Heart right ventricle (tissue), 16 donors: ENCODE measurements around the gene SIX6. TPM values are rescaled to one million over a fixed set of nuclear protein-coding genes. Genes with fewer than 3 reads are reported as not detected.

Experiments used
- ATAC-seq, 8 donors: fragments of 200-7000 bp; cut with Tn5 transposase; one replicate each; pipeline ENCODE4 v1.9.1; 2020; ENCODE audit warnings: mild to moderate bottlenecking in 8 of 8, moderate library complexity in 8 of 8, moderate number of reproducible peaks in 1 of 8
- DNase-seq, 2 donors: peaks; one replicate each; pipeline ENCODE4 v3.0.0-alpha.2; 2020
- H3K27ac ChIP-seq, 10 donors: fragments of 200-600 bp; sonication (generic) in 2 of 10; one replicate each; pipeline versions ENCODE4 v1.5.0 to v1.8.0; 2020 to 2022; ENCODE audit warnings: mild to moderate bottlenecking in 3 of 10
- H3K27me3 ChIP-seq, 7 donors: fragments of 200-600 bp; one replicate each; pipeline ENCODE4 v1.8.0; 2021 to 2022; ENCODE audit warnings: mild to moderate bottlenecking in 2 of 7
- H3K36me3 ChIP-seq, 9 donors: fragments of 200-600 bp; sonication (generic) in 1 of 9; one replicate each; pipeline versions ENCODE4 v1.5.0 to v1.8.0; 2020 to 2022; ENCODE audit warnings: mild to moderate bottlenecking in 2 of 9
- H3K4me1 ChIP-seq, 9 donors: fragments of 200-600 bp; sonication (generic) in 1 of 9; one replicate each; pipeline versions ENCODE4 v1.5.0 to v1.8.0; 2020 to 2022; ENCODE audit warnings: mild to moderate bottlenecking in 4 of 9
- H3K4me3 ChIP-seq, 10 donors: fragments of 200-600 bp; sonication (generic) in 2 of 10; one replicate each; pipeline versions ENCODE4 v1.5.0 to v1.8.0; 2020 to 2022; ENCODE audit warnings: mild to moderate bottlenecking in 7 of 10, moderate library complexity in 2 of 10
- H3K9me3 ChIP-seq, 11 donors: fragments of 200-600 bp in 10 of 11; sonication (generic) in 2 of 11; one replicate each; pipeline versions ENCODE4 v1.5.0 to v1.8.0; 2013 to 2022; ENCODE audit warnings: mild to moderate bottlenecking in 2 of 11, control low read depth in 1 of 11, moderate library complexity in 1 of 11
- CTCF ChIP-seq, 9 donors: fragments of 200-600 bp; sonication (generic) in 2 of 9; IDR thresholded peaks; one replicate each; pipeline versions ENCODE4 v1.5.0 to v1.8.0; 2021 to 2022; ENCODE audit warnings: antibody characterized with exemption in 9 of 9, mild to moderate bottlenecking in 5 of 9, moderate library complexity in 1 of 9
- WGBS, 2 donors: extraction: QIAGEN DNeasy Blood & Tissue Kit; methylation state at CpG; one replicate each; pipeline ENCODE4 v1.1.7; 2013; ENCODE audit warnings: inconsistent platforms in 1 of 2; 5-methylcytosine and 5-hydroxymethylcytosine counted together
- intact Hi-C, 10 donors: fragments of 100-400 bp; cut with DNase I; formaldehyde crosslinking; loops; one replicate each; pipeline versions ENCODE4 v1.11.1 to v1.14.2; 2022
- polyA plus RNA-seq, 2 donors: library from polyadenylated mRNA; stranded (reverse); fragments of 200-250 nt; gene quantifications; one replicate each; pipeline ENCODE4 v1.2.3, GENCODE V29; 2013
- total RNA-seq, 10 donors: library from RNA; stranded (reverse); fragmentation: NEBNext Ultra II Directional in 3 of 10; extraction: Animal tissue kit (Norgen Biotek cat#: 25700) in 3 of 10; gene quantifications; one replicate each; pipeline versions ENCODE4 v1.2.1 to v1.2.4, GENCODE V29; 2021 to 2023
- donor health status: Arrhythmogenic right ventricular cardiomyopathy.
- donor health status: ischemic (EF 13 %, LVEDD 7.1; RV severe dilation, severe dysfunction).
- donor health status: healthy with polysubstance abuse.
- donor health status: DM: no; HTN: yes; CAD: no.
- donor health status: DM: no; HTN: no; CAD: no.
- donor health status: ischemic (EF 25% LVEDD 6.9; RV normal size, moderate dysfunction).
- donor health status: ischemic (EF 25% LVEDD 5.7; RV mildly dilated, moderate dysfunction).
- donor health status: healthy.
- donor health status: DM: yes; HTN: yes; CAD: no.
- donor health status: Ischemic cardiomyopathy.
- donor health status: ischemic (EF 35%, LVEDD 5.7; RV mildly dilated, moderate dysfunction).
- donor health status: nonischemic (EF 11% LVEDD 7.7; RV severe dilation, severe dysfunction).
- donor health status: DM: yes; HTN: yes; CAD: no.
- donor health status: PGD.
- donor health status: ischemic (EF 29% LVEDD 5.4; RV normal size, mild dysfunction).
- donor health status: nonischemic (EF 23%, LVEDD 6.1; RV moderate dilation, normal function).

SIX6 gene
- total and polyA plus RNA-seq, 12 donors: not detected

GRCh38 chr14:60514378-60514740 is 5.4 kb downstream of the SIX6 start:
- Histone ChIP-seq H3K4me1 (peaks cover 0 to 38% (median 30%) of the 10 kb centered on the region in 9 donors), H3K27ac (no peak overlapping the region), H3K9me3 (peaks cover 0 to 10% (median 0%) of the 10 kb centered on the region in 11 donors), H3K4me3 (peak overlapping the region; percentile 6 to 46 (median 36)), H3K27me3 (peaks cover 40 to 100% (median 97%) of the 10 kb centered on the region in 7 donors), H3K36me3 (no peaks in the 10 kb centered on the region)
- ATAC-seq (no peak), DNase-seq (no peak)
- WGBS, 2 donors: 3 to 4% methylated on average over 10 of the region's 10 CpGs
- intact Hi-C loops: no loop called here
- no peak for TF ChIP-seq CTCF (IDR thresholded peaks at IDR 0.05)

DNA sequence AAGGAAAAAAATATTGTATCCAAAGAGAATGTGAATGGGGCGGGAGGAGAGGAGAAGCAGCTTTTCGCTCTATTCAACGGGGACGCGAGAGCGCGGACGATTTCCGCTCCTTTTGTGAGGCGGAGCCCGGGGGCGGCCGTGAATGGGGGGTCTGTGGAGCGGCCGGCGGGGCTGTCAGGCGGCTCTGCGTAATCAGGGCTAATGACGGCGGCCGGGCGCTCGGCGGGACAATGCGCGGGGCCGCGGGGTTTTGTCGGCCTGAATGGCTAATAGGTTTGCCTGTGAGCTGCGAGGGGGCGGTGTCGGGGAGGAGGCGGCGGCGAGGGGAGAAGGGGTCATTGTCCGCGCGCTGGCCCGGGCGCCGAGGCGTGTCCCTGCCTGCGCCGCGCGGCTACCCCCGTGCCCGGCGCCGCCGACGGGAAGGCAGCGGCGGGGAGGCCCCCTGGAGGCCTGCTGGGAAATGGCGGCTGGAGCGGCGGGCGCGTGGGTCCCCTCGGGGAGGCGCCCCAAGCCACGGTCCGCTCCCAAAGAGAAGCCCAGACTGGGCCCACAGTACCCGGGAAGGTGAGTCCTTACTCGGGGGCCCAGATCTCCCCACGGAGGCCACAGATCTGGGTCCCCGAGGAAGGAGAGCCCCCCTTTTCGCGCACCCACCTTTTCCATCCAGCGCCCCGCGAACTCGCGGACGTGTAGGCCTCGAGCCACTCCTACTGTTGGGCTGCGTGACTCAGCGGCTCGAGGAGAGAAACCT is 6.0 kb downstream of the SIX6 start:
- H3K9me3 ChIP-seq: peaks cover 0 to 10% (median 0%) of the 10 kb centered on the region in 11 donors
- no peak overlapping the region for H3K27ac ChIP-seq
- intact Hi-C loops: no loop called here
- no peaks in the 10 kb centered on the region for H3K36me3 ChIP-seq
- H3K4me1 ChIP-seq: peaks cover 0 to 32% (median 25%) of the 10 kb centered on the region in 9 donors
- peaks cover 37 to 96% (median 94%) of the 10 kb centered on the region in 7 donors for H3K27me3 ChIP-seq
- peak overlapping the region; percentile 6 to 46 (median 36) for H3K4me3 ChIP-seq
- peak in 6 of 9 donors; percentile 21 to 47 (median 23) for TF ChIP-seq CTCF (IDR thresholded peaks at IDR 0.05)
- peak in 2 of 8 donors; percentile 45 to 55 for ATAC-seq
- DNase-seq: peak in 1 of 2 donors; percentile 14
- 1 to 2% methylated on average over 74 to 79 of the region's 79 CpGs for WGBS, 2 donors

DNA sequence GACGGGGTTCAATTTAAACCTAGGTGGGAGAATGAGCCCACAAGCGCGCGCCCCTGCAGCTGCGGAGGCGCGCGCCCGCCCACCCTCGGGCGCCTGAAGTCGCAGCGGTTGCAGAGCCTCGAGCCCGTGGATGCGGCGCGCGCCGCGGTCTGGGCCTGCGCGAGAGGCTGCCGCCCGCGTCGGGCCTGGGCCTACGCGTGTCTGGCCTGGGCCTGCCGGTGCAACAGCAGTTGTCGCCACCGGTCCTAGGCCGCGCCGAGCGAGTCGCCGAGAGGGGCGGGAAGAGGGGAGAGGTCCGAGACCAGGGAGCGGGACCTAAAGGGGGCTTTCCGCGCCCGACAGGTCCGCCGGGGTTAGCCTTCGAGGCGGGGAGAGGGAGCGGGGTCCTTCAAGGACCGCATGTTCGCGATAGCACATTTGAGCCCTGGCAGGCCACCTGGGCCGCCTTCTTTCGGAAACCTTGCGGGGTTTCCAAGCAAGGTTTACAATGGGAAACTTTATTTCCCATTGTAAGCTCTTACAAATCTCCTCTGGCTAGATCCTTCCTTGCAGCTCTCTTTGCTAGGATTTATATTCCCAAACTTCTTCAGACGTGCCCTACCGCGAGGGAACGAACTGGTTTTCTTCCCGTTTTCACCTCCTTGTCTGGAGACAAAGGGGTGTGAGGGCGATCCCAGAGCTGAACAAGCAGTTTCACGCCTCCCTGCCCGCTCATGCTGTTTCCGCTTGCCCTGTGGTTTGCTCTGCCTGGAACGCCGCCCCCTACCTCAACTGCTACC is 6.8 kb downstream of the SIX6 start:
- H3K4me1 ChIP-seq: peaks cover 0 to 24% (median 17%) of the 10 kb centered on the region in 9 donors
- no peak overlapping the region for H3K27ac ChIP-seq
- peaks cover 37 to 95% (median 93%) of the 10 kb centered on the region in 7 donors for H3K27me3 ChIP-seq
- intact Hi-C loops: no loop called here
- WGBS, 2 donors: 3 to 5% methylated on average over 66 of the region's 66 CpGs
- no peaks in the 10 kb centered on the region for H3K36me3 ChIP-seq
- peaks cover 0 to 10% (median 0%) of the 10 kb centered on the region in 11 donors for H3K9me3 ChIP-seq
- ATAC-seq: peak in 2 of 8 donors; percentile 17 to 37
- peak overlapping the region in 4 of 10 donors; percentile 32 to 41 (median 36) for H3K4me3 ChIP-seq
- no peak for TF ChIP-seq CTCF (IDR thresholded peaks at IDR 0.05)
- DNase-seq: peak in 1 of 2 donors; percentile 9

- Histone ChIP-seq H3K36me3 (no peaks in the 10 kb centered on the region), H3K9me3 (peaks cover 0 to under 1% (median 0%) of the 10 kb centered on the region in 11 donors), H3K27me3 (peaks cover 0 to 38% (median 18%) of the 10 kb centered on the region in 7 donors), H3K4me1 (no peaks in the 10 kb centered on the region), H3K27ac (no peak overlapping the region), H3K4me3 (no peak overlapping the region)
- WGBS, 2 donors: 60 to 61% methylated on average over 3 of the region's 3 CpGs
- intact Hi-C loops: no loop called here
- no peak for DNase-seq
- no peak for ATAC-seq
- TF ChIP-seq CTCF (IDR thresholded peaks at IDR 0.05): no peak
Measured at GRCh38 chr14:60532442-60532841, 23.5 kb downstream of the SIX6 start.
